Measurements from ENCODE around the gene PPFIA4.

GRCh38 chr1:203033287-203033686, 7.0 kb downstream of the PPFIA4 start:
- no peak for TF ChIP-seq SMC3 (IDR thresholded peaks at IDR 0.05; ENCODE audit: low read depth, low read length)
- TF ChIP-seq FOS (IDR thresholded peaks at IDR 0.05; ENCODE audit: low read depth, low read length), result no peak
- no peak for TF ChIP-seq CTCF (conservative IDR thresholded peaks at IDR 0.05; ENCODE audit: low read depth, low read length)
- no peak for TF ChIP-seq BHLHE40 (IDR thresholded peaks at IDR 0.05; ENCODE audit: low read depth, low read length)
- no peak for TF ChIP-seq POLR2A (IDR thresholded peaks at IDR 0.05; ENCODE audit: low read depth, low read length)
- no peak for TF ChIP-seq CHD1 (IDR thresholded peaks at IDR 0.05; ENCODE audit: low read depth, low read length)
- TF ChIP-seq USF2 (IDR thresholded peaks at IDR 0.05; ENCODE audit: low read depth, low read length), result no peak
